ENCODE measurements around the gene TMPO. TPM values are rescaled to one million over a fixed set of nuclear protein-coding genes. Genes with fewer than 3 reads are reported as not detected.

The TMPO gene
- 256 and 290 TPM in 2 replicates for total RNA-seq (2014; rRNA removed; shearing (Covaris generic))
- polyA plus RNA-seq (2016; fragmentation: Nextera tagmentation; extraction: Ambion mirVana), result 75.5 and 77.9 TPM in 2 replicates
- long read RNA-seq, full-length matches to known transcripts, result 15 of 32 reads
- long read RNA-seq, partial matches to known transcripts, result 13 of 32 reads
- long read RNA-seq, other reads (novel, unspliced or antisense), result 4 of 32 reads

- no peaks in the 10 kb centered on the region for H3K27me3 ChIP-seq (ENCODE audit: insufficient read depth)
- peak within 1 kb of the TSS; percentile 54; the same call in 1 of the 2 replicates for H2AFZ ChIP-seq
- H3K4me3 ChIP-seq, result peak within 1 kb of the TSS; percentile 96
- H3F3A ChIP-seq (replicated peaks; ENCODE audit: low read depth), result peaks cover 6% of the 10 kb centered on the region
- H3K4me1 ChIP-seq (ENCODE audit: insufficient read depth), result peaks cover 26% of the 10 kb centered on the region
- peak within 1 kb of the TSS; percentile 73 for H3K4me2 ChIP-seq
- H3K36me3 ChIP-seq (ENCODE audit: insufficient read depth), result no peaks in the 10 kb centered on the region; the same call in 1 of the 2 replicates
- no peaks in the 10 kb centered on the region for H3K9me2 ChIP-seq (ENCODE audit: insufficient read depth)
- H3K27ac Mint-ChIP-seq, result peak within 1 kb of the TSS; percentile 100
- peak within 1 kb of the TSS; percentile 100 for H3K27ac ChIP-seq (ENCODE audit: low read depth)
- TF ChIP-seq POLR2AphosphoS5 (IDR thresholded peaks at IDR 0.05; ENCODE audit: low read depth) (peak; percentile 94), REST (IDR thresholded peaks at IDR 0.05; ENCODE audit: unreplicated experiment) (no peak), CREB1 (CRISPR knock-in tag; IDR thresholded peaks at IDR 0.05; ENCODE audit: low read depth) (0 out of 2 replicates have a peak, but pooled peaks have one; percentile 31), ETS1 (IDR thresholded peaks at IDR 0.05) (peak; percentile 60), EZH2 (IDR thresholded peaks at IDR 0.05; ENCODE audit: low read depth, unreplicated experiment) (no peak)
- peaks cover 17% of the 10 kb centered on the region for H3K27me3 Mint-ChIP-seq (ENCODE audit: insufficient read depth, low read depth, poor library complexity)
- H4K20me1 ChIP-seq (replicated peaks; ENCODE audit: insufficient read depth), result peaks cover 35% of the 10 kb centered on the region
- H3K4me3 Mint-ChIP-seq, result peak within 1 kb of the TSS; percentile 97
- peaks cover 24% of the 10 kb centered on the region for H3K4me1 Mint-ChIP-seq
- peaks cover 4% of the 10 kb centered on the region; the same call in 2 of the 3 replicates for H3K9me3 Mint-ChIP-seq
- H3K36me3 Mint-ChIP-seq (ENCODE audit: low read depth), result peaks cover 37% of the 10 kb centered on the region
- peaks cover 69% of the 10 kb centered on the region for H3K79me2 ChIP-seq (replicated peaks; ENCODE audit: insufficient read depth)
- DNase-seq (ENCODE audit: low spot score), result peak; percentile 93
- peak; percentile 87 for ATAC-seq
These were observed at the start of gene TMPO for GRCh38 chr12:98515287-98516110. Gene TMPO, plus strand, starts transcription at chr12:98515590. Its CDS starts 278 bp downstream, at chr12:98515868.

- Mint-ChIP-seq H3K27me3 (ENCODE audit: insufficient read depth, low read depth, poor library complexity) (no peaks in the 10 kb centered on the region), H3K4me3 (no peak overlapping the region), H3K9me3 (no peaks in the 10 kb centered on the region), H3K4me1 (no peaks in the 10 kb centered on the region), H3K36me3 (ENCODE audit: low read depth) (no peaks in the 10 kb centered on the region), H3K27ac (no peak overlapping the region)
- H3K27me3 ChIP-seq (ENCODE audit: insufficient read depth), result no peaks in the 10 kb centered on the region
- no peak overlapping the region for H3K27ac ChIP-seq (ENCODE audit: low read depth)
- H4K20me1 ChIP-seq (replicated peaks; ENCODE audit: insufficient read depth), result no peaks in the 10 kb centered on the region
- no peaks in the 10 kb centered on the region for H3K4me1 ChIP-seq (ENCODE audit: insufficient read depth)
- H2AFZ ChIP-seq, result no peak overlapping the region
- no peaks in the 10 kb centered on the region for H3K79me2 ChIP-seq (replicated peaks; ENCODE audit: insufficient read depth)
- no peaks in the 10 kb centered on the region for H3F3A ChIP-seq (replicated peaks; ENCODE audit: low read depth)
- no peak for DNase-seq (ENCODE audit: low spot score)
- H3K9me2 ChIP-seq (ENCODE audit: insufficient read depth), result no peaks in the 10 kb centered on the region
- H3K4me2 ChIP-seq, result no peak overlapping the region
- H3K36me3 ChIP-seq (ENCODE audit: insufficient read depth), result no peaks in the 10 kb centered on the region
- no peak for ATAC-seq
- no peak overlapping the region for H3K4me3 ChIP-seq
- TF ChIP-seq ETS1 (IDR thresholded peaks at IDR 0.05), result no peak
- TF ChIP-seq CREB1 (CRISPR knock-in tag; IDR thresholded peaks at IDR 0.05; ENCODE audit: low read depth), result no peak
- TF ChIP-seq EZH2phosphoT487 (IDR thresholded peaks at IDR 0.05; ENCODE audit: unreplicated experiment), result no peak
- TF ChIP-seq EZH2 (IDR thresholded peaks at IDR 0.05; ENCODE audit: low read depth, unreplicated experiment), result no peak
- no peak for TF ChIP-seq NANOG (IDR thresholded peaks at IDR 0.05; ENCODE audit: borderline replicate concordance)
- TF ChIP-seq ZNF114 (CRISPR knock-in tag; IDR thresholded peaks at IDR 0.05), result no peak
- TF ChIP-seq REST (IDR thresholded peaks at IDR 0.05; ENCODE audit: unreplicated experiment), result no peak
These were observed 49.3 kb upstream of the TMPO start for GRCh38 chr12:98465950-98466602.

Measured in GM23338 (cell line).